OCI-LY7 (cell line): ENCODE measurements around the gene HIVEP3. TPM values are rescaled to one million over a fixed set of nuclear protein-coding genes. Genes with fewer than 3 reads are reported as not detected.
A peak's percentile ranks its signal among the peaks of the same experiment; 100 is the strongest.

ENCODE experiments used
- BruUV-seq: library from RNA; stranded (reverse); fragments of 400-500 nt; replicated peaks from 2 replicates; lab custom pipeline; 2021; lab: Mats Ljungman, UMichigan
- CTCF ChIA-PET: fragments of 300-600 bp; sonication (Branson Sonifier 250); formaldehyde crosslinking; loops from one replicate; lab custom pipeline; 2022; ENCODE audit warnings: antibody characterized with exemption; ENCODE audit not compliant: unreplicated experiment; lab: Charles Lee
- POLR2A ChIA-PET: fragments of 300-600 bp; sonication (Branson Sonifier 250); formaldehyde crosslinking; loops from one replicate; lab custom pipeline; 2022; ENCODE audit warnings: antibody characterized with exemption; lab: Charles Lee
- DNase-seq: peaks from one replicate; pipeline ENCODE4 v3.0.0-alpha.2; 2015; ENCODE audit warnings: low spot score
- H2AFZ ChIP-seq: fragments of 200-600 bp; sonication (generic), shearing (Covaris generic); 2 replicates; pipeline ENCODE4 v1.6.1; 2014; ENCODE audit warnings: mild to moderate bottlenecking, antibody characterized with exemption, low read length, moderate library complexity
- H3K27ac ChIP-seq: fragments of 200-600 bp; sonication (generic); 2 replicates; pipeline ENCODE4 v1.5.1; 2014; ENCODE audit warnings: mixed run types, low read depth, mild to moderate bottlenecking, moderate library complexity, low read length, inconsistent platforms; ENCODE audit not compliant: poor library complexity, severe bottlenecking
- H3K36me3 ChIP-seq: fragments of 200-600 bp; sonication (generic); 2 replicates; pipeline ENCODE4 v1.6.1; 2014; ENCODE audit warnings: mild to moderate bottlenecking, antibody characterized with exemption, low read length, moderate library complexity, mixed read lengths; ENCODE audit not compliant: insufficient read depth
- H3K4me1 ChIP-seq: fragments of 200-600 bp; sonication (generic); 2 replicates; pipeline ENCODE4 v1.5.1; 2014; ENCODE audit warnings: mild to moderate bottlenecking, low read length; ENCODE audit not compliant: insufficient read depth, poor library complexity, severe bottlenecking
- H3K4me2 ChIP-seq: fragments of 200-600 bp; sonication (generic); 2 replicates; pipeline ENCODE4 v1.6.1; 2014; ENCODE audit warnings: mild to moderate bottlenecking, low read length
- H3K4me3 ChIP-seq: fragments of 200-600 bp; sonication (generic); 2 replicates; pipeline ENCODE4 v1.5.1; 2014; ENCODE audit warnings: mild to moderate bottlenecking, low read depth, low read length; ENCODE audit not compliant: poor library complexity, severe bottlenecking
- H3K79me2 ChIP-seq: fragments of 200-600 bp; sonication (generic); 2 replicates; pipeline ENCODE4 v1.6.1; 2016; ENCODE audit warnings: low read depth, mild to moderate bottlenecking, low read length, moderate library complexity, mixed read lengths; ENCODE audit not compliant: insufficient read depth
- H3K9me2 ChIP-seq: fragments of 200-600 bp; sonication (generic); 2 replicates; pipeline ENCODE4 v1.6.1; 2016; ENCODE audit warnings: mild to moderate bottlenecking, low read length, mixed read lengths; ENCODE audit not compliant: insufficient read depth
- H3K9me3 ChIP-seq: fragments of 200-600 bp; sonication (generic); 2 replicates; pipeline ENCODE4 v1.6.1; 2014; ENCODE audit warnings: mild to moderate bottlenecking, mixed run types, low read length, mixed read lengths
- H4K20me1 ChIP-seq: fragments of 200-600 bp; sonication (generic); 2 replicates; pipeline ENCODE4 v1.6.1; 2014; ENCODE audit warnings: mild to moderate bottlenecking, antibody characterized with exemption, low read length, moderate library complexity, mixed read lengths; ENCODE audit not compliant: insufficient read depth
- EZH2phosphoT487 ChIP-seq: fragments of 200-600 bp; sonication (generic); IDR thresholded peaks from 2 replicates; pipeline ENCODE4 v1.6.1; 2018; ENCODE audit warnings: low read depth, borderline replicate concordance, mild to moderate bottlenecking, mixed run types, antibody characterized with exemption, low read length, moderate library complexity, mixed read lengths
- intact Hi-C: fragments of 100-400 bp; cut with micrococcal nuclease; formaldehyde crosslinking; loops from one replicate; pipeline ENCODE4 v1.10.0; 2022; ENCODE audit not compliant: unreplicated experiment
- total RNA-seq, 2 experiments: library from RNA; depleted of rRNA in 1 of 2; stranded (reverse); fragments of >200 nt in 1 of 2; shearing (Covaris generic) in 1 of 2; gene quantifications; 2 replicates each; pipeline ENCODE4 v1.2.3, GENCODE V29; 2014 to 2022
- TF ChIP-seq, protein P1 (sequence below): fragments of 200-600 bp; sonication (generic); conservative IDR thresholded peaks from 2 replicates; pipeline ENCODE4 v1.5.1; 2014; ENCODE audit warnings: mild to moderate bottlenecking, antibody characterized with exemption, low read length, moderate library complexity, mixed read lengths

Gene HIVEP3
- total RNA-seq, 2 experiments from 2014 or later = 0.53 to 0.60 TPM

DNA sequence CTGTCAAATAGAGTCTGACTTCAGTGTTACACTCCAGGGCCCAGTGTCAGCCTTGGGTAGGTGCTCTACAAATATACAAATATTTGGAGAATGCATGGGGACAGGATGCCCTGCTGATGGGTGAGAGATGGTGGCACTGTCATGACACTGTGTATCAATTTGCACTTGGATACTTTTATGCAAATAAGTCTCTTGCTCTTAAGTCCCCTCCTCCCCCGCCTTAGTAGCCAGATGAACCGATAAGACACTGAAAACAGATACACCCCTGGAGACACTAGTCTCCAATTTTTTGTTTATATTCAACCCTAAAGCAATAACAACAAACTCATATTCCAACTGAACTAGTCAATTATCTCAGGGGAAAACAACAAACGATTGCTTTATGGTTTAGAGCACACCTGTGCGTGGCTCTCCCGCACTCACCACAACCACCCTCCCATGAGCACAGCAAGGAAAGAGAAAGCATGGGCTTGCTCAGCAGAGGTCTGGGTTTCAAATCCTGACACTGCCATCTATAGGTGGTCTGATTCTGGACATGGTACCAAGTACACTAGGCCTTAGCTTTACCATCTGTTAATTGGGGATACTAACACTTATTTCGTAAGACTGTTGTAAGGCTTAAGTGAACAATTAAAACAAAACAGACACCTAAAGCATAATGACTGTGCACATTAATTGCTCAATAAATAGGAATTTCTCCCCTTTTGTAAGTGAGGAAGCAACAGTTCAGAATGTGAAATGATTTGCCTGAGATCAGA lies 50.3 kb downstream of the HIVEP3 start:
- ChIA-PET CTCF (interaction anchor here (0.6 kb wide), 1 partner anchor 291 kb away, joined by 10 read pairs; no protein-coding TSS in a partner anchor), POLR2A (interaction anchor here (0.6 kb wide), 1 partner anchor 23 kb away, joined by 4 read pairs; no protein-coding TSS in a partner anchor)
- no peaks in the 10 kb centered on the region for H3K4me1 ChIP-seq
- BruUV-seq = no TSS peak
- H3K9me3 ChIP-seq = no peaks in the 10 kb centered on the region
- peak; percentile 34 for DNase-seq
- H2AFZ ChIP-seq = no peak overlapping the region
- no peak overlapping the region for H3K4me2 ChIP-seq
- no peak overlapping the region for H3K4me3 ChIP-seq
- H3K9me2 ChIP-seq = no peaks in the 10 kb centered on the region
- H4K20me1 ChIP-seq = no peaks in the 10 kb centered on the region
- TF ChIP-seq, protein P1, sequence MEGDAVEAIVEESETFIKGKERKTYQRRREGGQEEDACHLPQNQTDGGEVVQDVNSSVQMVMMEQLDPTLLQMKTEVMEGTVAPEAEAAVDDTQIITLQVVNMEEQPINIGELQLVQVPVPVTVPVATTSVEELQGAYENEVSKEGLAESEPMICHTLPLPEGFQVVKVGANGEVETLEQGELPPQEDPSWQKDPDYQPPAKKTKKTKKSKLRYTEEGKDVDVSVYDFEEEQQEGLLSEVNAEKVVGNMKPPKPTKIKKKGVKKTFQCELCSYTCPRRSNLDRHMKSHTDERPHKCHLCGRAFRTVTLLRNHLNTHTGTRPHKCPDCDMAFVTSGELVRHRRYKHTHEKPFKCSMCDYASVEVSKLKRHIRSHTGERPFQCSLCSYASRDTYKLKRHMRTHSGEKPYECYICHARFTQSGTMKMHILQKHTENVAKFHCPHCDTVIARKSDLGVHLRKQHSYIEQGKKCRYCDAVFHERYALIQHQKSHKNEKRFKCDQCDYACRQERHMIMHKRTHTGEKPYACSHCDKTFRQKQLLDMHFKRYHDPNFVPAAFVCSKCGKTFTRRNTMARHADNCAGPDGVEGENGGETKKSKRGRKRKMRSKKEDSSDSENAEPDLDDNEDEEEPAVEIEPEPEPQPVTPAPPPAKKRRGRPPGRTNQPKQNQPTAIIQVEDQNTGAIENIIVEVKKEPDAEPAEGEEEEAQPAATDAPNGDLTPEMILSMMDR = peak; percentile 64
- no peak for TF ChIP-seq EZH2phosphoT487
- no peaks in the 10 kb centered on the region for H3K79me2 ChIP-seq
- no peaks in the 10 kb centered on the region for H3K36me3 ChIP-seq
- no peak overlapping the region for H3K27ac ChIP-seq
- intact Hi-C loops = loop anchor here (1.0 to 10.0 kb wide), 3 partner anchors 114 to 354 kb away; no protein-coding TSS in a partner anchor

DNA sequence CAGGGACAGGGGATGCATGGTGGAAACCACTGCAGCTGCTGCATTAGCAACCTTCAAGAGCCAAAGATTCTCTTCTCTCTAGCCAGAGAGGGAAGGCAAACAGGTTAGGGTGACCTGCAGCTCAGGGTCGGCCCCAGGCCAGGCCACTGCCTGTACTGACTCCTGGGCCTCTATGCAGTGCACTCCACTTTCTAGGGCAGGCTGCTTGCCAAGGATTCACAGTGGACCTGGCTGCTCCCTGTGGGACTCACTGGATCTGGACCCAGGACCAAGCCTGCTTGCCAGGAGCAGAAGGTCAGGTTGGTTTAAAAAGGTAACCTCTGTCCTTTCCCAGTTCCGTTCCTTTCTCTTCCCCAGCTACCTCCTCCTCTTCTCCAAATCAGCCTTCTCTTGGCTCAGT lies 52.4 kb downstream of the HIVEP3 start:
- intact Hi-C loops = loop anchor here (10.0 kb wide), 2 partner anchors 111 to 351 kb away; no protein-coding TSS in a partner anchor
- Histone ChIP-seq H2AFZ (no peak overlapping the region), H3K79me2 (no peaks in the 10 kb centered on the region), H3K27ac (no peak overlapping the region), H3K36me3 (no peaks in the 10 kb centered on the region), H3K9me2 (no peaks in the 10 kb centered on the region), H3K4me1 (no peaks in the 10 kb centered on the region), H4K20me1 (no peaks in the 10 kb centered on the region), H3K4me3 (no peak overlapping the region), H3K4me2 (no peak overlapping the region), H3K9me3 (no peaks in the 10 kb centered on the region)
- ChIA-PET CTCF (no interaction called here), POLR2A (no interaction called here)
- no TSS peak for BruUV-seq
- TF ChIP-seq, protein P1 = no peak
- TF ChIP-seq EZH2phosphoT487 = no peak
- DNase-seq = no peak
